ENCODE results near the gene HIVEP1.

GRCh38 chr6:12069891-12070529 is 57.9 kb downstream of the HIVEP1 start:
- TF ChIP-seq CTCF (IDR thresholded peaks at IDR 0.05), result no peak
- no peak for TF ChIP-seq POLR2A (IDR thresholded peaks at IDR 0.05)
